M059J (cell line): ENCODE results near the gene LETM1. TPM values are rescaled to one million over a fixed set of nuclear protein-coding genes. Genes with fewer than 3 reads are reported as not detected.

Experiments
- DNase-seq: peaks from one replicate; pipeline ENCODE4 v3.0.0-alpha.2; 2012; ENCODE audit warnings: low read depth
- total RNA-seq: library from RNA; depleted of rRNA; stranded (reverse); fragments of >200 nt; shearing (Covaris generic); gene quantifications from 2 replicates; pipeline ENCODE4 v1.2.3, GENCODE V29; 2014; rRNA removed

LETM1 gene
- total RNA-seq, 1 experiment from 2014 or later = 33.0 TPM

GRCh38 chr4:1763070-1763549, 92.8 kb downstream of the LETM1 start:
- DNase-seq = no peak

GRCh38 chr4:1762264-1763010, 93.5 kb downstream of the LETM1 start:
- no peak for DNase-seq

Other genes with a start within 250 kb of the LETM1 start
- gene FAM53A, start 171.8 kb downstream of the LETM1 start, total RNA-seq = 7.3 TPM in 1 of 2 replicates, not detected in the other
- gene SLBP, start 143.8 kb downstream of the LETM1 start, total RNA-seq = 135 and 161 TPM in 2 replicates
- gene TMEM129, start 134.8 kb downstream of the LETM1 start, total RNA-seq = 25.0 and 37.6 TPM in 2 replicates
- gene TACC3, start 134.6 kb downstream of the LETM1 start, total RNA-seq = 24.0 and 40.6 TPM in 2 replicates
- gene FGFR3, start 62.9 kb downstream of the LETM1 start, total RNA-seq = 1.4 and 1.9 TPM in 2 replicates
- gene NSD2, start 15.2 kb upstream of the LETM1 start, total RNA-seq = 44.9 and 71.9 TPM in 2 replicates
- 11.6 and 17.3 TPM in 2 replicates for gene NELFA, start 152.8 kb upstream of the LETM1 start, total RNA-seq
- 0.05 TPM in 1 of 2 replicates, not detected in the other for gene NAT8L, start 203.2 kb upstream of the LETM1 start, total RNA-seq